ENCODE measurements around the gene ATP2B1.

- no peak for TF ChIP-seq REST (IDR thresholded peaks at IDR 0.05; ENCODE audit: insufficient read depth in 1 of 2, low read depth in 2 of 2, low read length in 2 of 2)
- TF ChIP-seq TAF1 (IDR thresholded peaks at IDR 0.05; ENCODE audit: borderline replicate concordance, insufficient read depth, low read length): no peak
Observed at GRCh38 chr12:89603678-89604077, 105.0 kb downstream of the ATP2B1 start.
